SU-DHL-6 (cell line): Measurements from ENCODE around the gene BLM.

Experiments
- H2AFZ ChIP-seq: fragments of 200-600 bp; sonication (generic); 2 replicates; pipeline ENCODE4 v1.6.1; 2014; ENCODE audit warnings: low read depth, mild to moderate bottlenecking, moderate library complexity, mixed read lengths, antibody characterized with exemption, low read length; ENCODE audit not compliant: severe bottlenecking
- H3F3A ChIP-seq: fragments of 200-600 bp; shearing (Covaris generic); 2 replicates; pipeline ENCODE4 v1.6.0; 2016; ENCODE audit warnings: antibody characterized with exemption, mild to moderate bottlenecking; ENCODE audit not compliant: insufficient read depth
- H3K27ac ChIP-seq: fragments of 200-600 bp; sonication (generic); 2 replicates; pipeline ENCODE4 v1.5.1; 2016; ENCODE audit warnings: low read depth, mild to moderate bottlenecking, low read length, moderate library complexity, mixed read lengths
- H3K27me3 ChIP-seq: fragments of 200-600 bp; sonication (generic), shearing (Covaris generic); 2 replicates; pipeline ENCODE4 v1.6.0; 2014; ENCODE audit warnings: mild to moderate bottlenecking, low read length
- H3K36me3 ChIP-seq: fragments of 200-600 bp; sonication (generic); 2 replicates; pipeline ENCODE4 v1.6.1; 2014; ENCODE audit warnings: mild to moderate bottlenecking, low read length, mixed read lengths
- H3K4me2 ChIP-seq: fragments of 300-600, 200-600 bp; shearing (Covaris generic), sonication (generic); 2 replicates; pipeline ENCODE4 v1.6.0; 2014; ENCODE audit warnings: low read length, low read depth, mild to moderate bottlenecking; ENCODE audit not compliant: poor library complexity, severe bottlenecking
- H3K4me3 ChIP-seq: fragments of 200-600 bp; sonication (generic); 2 replicates; pipeline ENCODE4 v1.5.1; 2014; ENCODE audit warnings: antibody characterized with exemption, low read length, mild to moderate bottlenecking, mixed read lengths; ENCODE audit not compliant: insufficient read depth, poor library complexity, severe bottlenecking
- H3K79me2 ChIP-seq: fragments of 200-600 bp; sonication (generic); 2 replicates; pipeline ENCODE4 v1.6.1; 2014; ENCODE audit warnings: mild to moderate bottlenecking, low read length, moderate library complexity; ENCODE audit not compliant: insufficient read depth
- H3K9ac ChIP-seq: fragments of 200-600 bp; sonication (generic); 2 replicates; pipeline ENCODE4 v1.7.0; 2014; ENCODE audit warnings: mild to moderate bottlenecking, low read length
- H3K9me2 ChIP-seq: fragments of 200-600 bp; sonication (generic); replicated peaks from 2 replicates; pipeline ENCODE4 v1.6.1; 2014; ENCODE audit warnings: low read length; ENCODE audit not compliant: insufficient read depth
- H3K9me3 ChIP-seq: fragments of 200-600 bp; sonication (generic); 2 replicates; pipeline ENCODE4 v1.6.1; 2014; ENCODE audit warnings: low read length, mixed read lengths; ENCODE audit not compliant: insufficient read depth
- H4K20me1 ChIP-seq: fragments of 200-600 bp; sonication (generic); 2 replicates; pipeline ENCODE4 v1.6.1; 2014; ENCODE audit warnings: low read depth, mild to moderate bottlenecking, antibody characterized with exemption, low read length, moderate library complexity, mixed read lengths
- EZH2phosphoT487 ChIP-seq: fragments of 200-600 bp; sonication (generic), shearing (Covaris generic); conservative IDR thresholded peaks from 2 replicates; pipeline ENCODE4 v1.6.1; 2018; ENCODE audit warnings: mild to moderate bottlenecking, antibody characterized with exemption, low read length, moderate library complexity, mixed read lengths
- TF ChIP-seq, protein P1 (sequence below): fragments of 200-600 bp; sonication (generic); IDR thresholded peaks from one replicate; pipeline ENCODE4 v1.5.1; 2017; ENCODE audit warnings: antibody characterized with exemption, mild to moderate bottlenecking, low read length, moderate library complexity; ENCODE audit not compliant: insufficient read depth, poor library complexity, severe bottlenecking

Gene BLM

DNA sequence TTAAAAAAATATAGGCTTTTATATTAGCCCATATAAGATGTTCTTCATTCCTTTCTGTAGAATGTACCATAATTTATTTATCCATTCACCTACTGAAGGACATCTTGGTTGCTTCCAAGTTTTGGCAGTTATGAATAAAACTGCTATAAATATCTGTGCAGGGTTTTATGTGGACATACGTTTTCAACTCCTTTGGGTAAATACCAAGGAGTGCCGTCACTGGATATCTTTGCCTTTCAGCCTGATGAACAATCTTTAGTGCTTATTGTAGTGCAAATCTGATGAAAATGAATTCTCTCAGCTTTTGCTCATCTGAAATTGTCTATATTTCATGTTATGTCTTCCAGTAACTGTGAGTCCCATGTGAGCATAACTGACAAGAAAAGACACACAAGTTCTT is 26.6 kb upstream of the BLM start:
- no peak overlapping the region for H3K27ac ChIP-seq
- H3K9me3 ChIP-seq, result no peaks in the 10 kb centered on the region
- no peak overlapping the region for H3K9ac ChIP-seq
- H3K9me2 ChIP-seq, result no peaks in the 10 kb centered on the region
- H3F3A ChIP-seq, result no peaks in the 10 kb centered on the region
- no peak overlapping the region for H3K4me3 ChIP-seq
- TF ChIP-seq, protein P1, sequence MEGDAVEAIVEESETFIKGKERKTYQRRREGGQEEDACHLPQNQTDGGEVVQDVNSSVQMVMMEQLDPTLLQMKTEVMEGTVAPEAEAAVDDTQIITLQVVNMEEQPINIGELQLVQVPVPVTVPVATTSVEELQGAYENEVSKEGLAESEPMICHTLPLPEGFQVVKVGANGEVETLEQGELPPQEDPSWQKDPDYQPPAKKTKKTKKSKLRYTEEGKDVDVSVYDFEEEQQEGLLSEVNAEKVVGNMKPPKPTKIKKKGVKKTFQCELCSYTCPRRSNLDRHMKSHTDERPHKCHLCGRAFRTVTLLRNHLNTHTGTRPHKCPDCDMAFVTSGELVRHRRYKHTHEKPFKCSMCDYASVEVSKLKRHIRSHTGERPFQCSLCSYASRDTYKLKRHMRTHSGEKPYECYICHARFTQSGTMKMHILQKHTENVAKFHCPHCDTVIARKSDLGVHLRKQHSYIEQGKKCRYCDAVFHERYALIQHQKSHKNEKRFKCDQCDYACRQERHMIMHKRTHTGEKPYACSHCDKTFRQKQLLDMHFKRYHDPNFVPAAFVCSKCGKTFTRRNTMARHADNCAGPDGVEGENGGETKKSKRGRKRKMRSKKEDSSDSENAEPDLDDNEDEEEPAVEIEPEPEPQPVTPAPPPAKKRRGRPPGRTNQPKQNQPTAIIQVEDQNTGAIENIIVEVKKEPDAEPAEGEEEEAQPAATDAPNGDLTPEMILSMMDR, result no peak
- no peak for TF ChIP-seq EZH2phosphoT487
- no peaks in the 10 kb centered on the region for H3K36me3 ChIP-seq
- H3K4me2 ChIP-seq, result no peak overlapping the region
- no peaks in the 10 kb centered on the region for H4K20me1 ChIP-seq
- no peaks in the 10 kb centered on the region for H3K79me2 ChIP-seq
- no peaks in the 10 kb centered on the region for H3K27me3 ChIP-seq
- H2AFZ ChIP-seq, result no peak overlapping the region

- Histone ChIP-seq H3K4me2 (no peak overlapping the region), H3K9me3 (no peaks in the 10 kb centered on the region), H3K27ac (no peak overlapping the region), H3K9me2 (no peaks in the 10 kb centered on the region), H2AFZ (no peak overlapping the region), H3K9ac (no peak overlapping the region), H3K36me3 (no peaks in the 10 kb centered on the region), H3F3A (no peaks in the 10 kb centered on the region), H3K79me2 (no peaks in the 10 kb centered on the region), H3K4me3 (no peak overlapping the region), H3K27me3 (no peaks in the 10 kb centered on the region), H4K20me1 (no peaks in the 10 kb centered on the region)
- TF ChIP-seq, protein P1, result no peak
- TF ChIP-seq EZH2phosphoT487, result no peak
These were observed 25.8 kb upstream of the BLM start for GRCh38 chr15:90691369-90691768.

DNA sequence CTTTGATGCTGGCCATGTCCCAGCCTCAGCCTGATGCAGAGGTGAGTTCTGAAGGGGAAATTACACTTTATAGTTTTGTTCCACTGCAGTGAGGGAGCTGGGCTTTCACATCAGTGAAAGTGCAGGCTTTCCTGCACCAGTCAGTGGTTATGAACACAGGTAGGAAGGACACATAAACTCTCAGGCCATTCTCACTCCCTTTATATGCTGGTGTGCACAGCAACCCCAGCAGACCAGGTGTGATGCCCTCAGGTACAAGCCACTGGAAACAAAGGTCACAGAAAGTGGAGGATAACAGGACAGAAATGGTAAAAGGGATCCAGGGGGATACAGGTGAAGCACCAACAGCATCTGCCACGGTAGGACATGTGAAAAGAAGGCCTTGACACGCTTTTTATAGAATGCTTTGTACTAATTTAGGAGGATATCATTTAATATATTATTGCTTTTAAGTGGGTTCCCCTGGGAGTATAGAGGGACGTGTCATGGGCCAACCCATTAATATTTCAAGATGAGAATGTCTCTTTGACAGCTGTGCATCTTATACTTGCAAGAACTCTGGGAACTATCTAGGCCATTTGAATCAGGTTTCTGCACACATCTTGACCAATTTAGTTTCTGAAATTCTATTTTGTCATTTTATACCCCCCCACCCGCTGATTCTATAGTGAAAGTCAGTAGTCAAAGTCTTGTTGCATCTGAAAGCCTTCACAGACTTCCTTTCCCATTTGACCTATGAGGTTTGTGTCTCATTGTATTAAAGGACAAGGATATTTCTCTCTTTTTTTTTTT is 25.0 kb upstream of the BLM start:
- H4K20me1 ChIP-seq, result no peaks in the 10 kb centered on the region
- H3K27me3 ChIP-seq, result no peaks in the 10 kb centered on the region
- H3K4me3 ChIP-seq, result no peak overlapping the region
- TF ChIP-seq, protein P1, result no peak
- TF ChIP-seq EZH2phosphoT487, result no peak
- H3K27ac ChIP-seq, result no peak overlapping the region
- H3K36me3 ChIP-seq, result no peaks in the 10 kb centered on the region
- H2AFZ ChIP-seq, result no peak overlapping the region
- no peak overlapping the region for H3K9ac ChIP-seq
- no peaks in the 10 kb centered on the region for H3K79me2 ChIP-seq
- H3K9me3 ChIP-seq, result no peaks in the 10 kb centered on the region
- no peaks in the 10 kb centered on the region for H3F3A ChIP-seq
- no peaks in the 10 kb centered on the region for H3K9me2 ChIP-seq
- H3K4me2 ChIP-seq, result no peak overlapping the region
